Gastroesophageal sphincter (tissue), 4 donors: Measurements from ENCODE around the gene MYOT. TPM values are rescaled to one million over a fixed set of nuclear protein-coding genes. Genes with fewer than 3 reads are reported as not detected.
A peak's percentile ranks its signal among the peaks of the same experiment; 100 is the strongest.

Source experiments
- ATAC-seq: fragments of 150-250 bp; one replicate; pipeline ENCODE4 v1.9.1; 2016; ENCODE audit warnings: mild to moderate bottlenecking, moderate library complexity
- H3K27ac ChIP-seq, 4 donors: fragments of 200-600 bp; sonication (generic) in 3 of 4; 1 replicate in 3 of 4; 2 replicates in 1 of 4; pipeline ENCODE4 v1.5.1; 2016 to 2019
- H3K27me3 ChIP-seq: fragments of 200-600 bp; sonication (generic); one replicate; pipeline ENCODE4 v1.5.1; 2019
- H3K36me3 ChIP-seq, 2 donors: fragments of 200-600 bp; sonication (generic); one replicate each; pipeline ENCODE4 v1.5.1; 2019; ENCODE audit warnings: control low read depth in 1 of 2
- H3K4me1 ChIP-seq, 3 donors: fragments of 200-600 bp; sonication (generic); 1 replicate in 2 of 3; 2 replicates in 1 of 3; pipeline ENCODE4 v1.5.1; 2016 to 2019; ENCODE audit warnings: control low read depth in 2 of 3
- H3K4me3 ChIP-seq, 2 donors: fragments of 200-600 bp; sonication (generic); one replicate each; pipeline ENCODE4 v1.5.1; 2019; ENCODE audit warnings: mild to moderate bottlenecking in 1 of 2, moderate library complexity in 1 of 2
- H3K9me3 ChIP-seq, 3 donors: fragments of 200-600 bp; sonication (generic); one replicate each; pipeline ENCODE4 v1.5.1; 2017 to 2019; ENCODE audit warnings: control low read depth in 2 of 3
- EP300 ChIP-seq: sonication (generic); formaldehyde crosslinking; IDR thresholded peaks from one replicate; pipeline ENCODE4 v1.6.1; 2017; ENCODE audit warnings: antibody characterized with exemption, mild to moderate bottlenecking
- POLR2A ChIP-seq, 2 donors: fragments of 450-650 bp; IDR thresholded peaks; one replicate each; pipeline ENCODE4 v1.6.1; 2017; ENCODE audit warnings: antibody characterized with exemption in 2 of 2, mild to moderate bottlenecking in 2 of 2, moderate library complexity in 1 of 2
- POLR2AphosphoS5 ChIP-seq: sonication (generic); formaldehyde crosslinking; IDR thresholded peaks from one replicate; pipeline ENCODE4 v1.6.1; 2017; ENCODE audit warnings: antibody characterized with exemption
- WGBS, 2 donors: methylation state at CpG; one replicate each; pipeline ENCODE4 v1.1.5; 2018; ENCODE audit warnings: low coverage in 1 of 2; 5-methylcytosine and 5-hydroxymethylcytosine counted together
- total RNA-seq, 4 donors: library from RNA; depleted of rRNA; stranded (reverse); fragments of >200 nt; gene quantifications; one replicate each; pipeline ENCODE4 v1.1.0, GENCODE V29; 2016
- TF ChIP-seq, protein P1 (sequence below), 4 experiments: fragments of 200-600 bp in 2 of 4; fragments of 450-650 bp in 2 of 4; sonication (generic) in 1 of 4; IDR thresholded peaks; one replicate each; pipeline ENCODE4 v1.5.1; 2017 to 2019; ENCODE audit warnings: antibody characterized with exemption in 4 of 4, mild to moderate bottlenecking in 2 of 4, moderate library complexity in 2 of 4

MYOT gene
- total RNA-seq, 4 donors from 2014 or later, result 16.6 to 38.9 (median 32.8) TPM

DNA sequence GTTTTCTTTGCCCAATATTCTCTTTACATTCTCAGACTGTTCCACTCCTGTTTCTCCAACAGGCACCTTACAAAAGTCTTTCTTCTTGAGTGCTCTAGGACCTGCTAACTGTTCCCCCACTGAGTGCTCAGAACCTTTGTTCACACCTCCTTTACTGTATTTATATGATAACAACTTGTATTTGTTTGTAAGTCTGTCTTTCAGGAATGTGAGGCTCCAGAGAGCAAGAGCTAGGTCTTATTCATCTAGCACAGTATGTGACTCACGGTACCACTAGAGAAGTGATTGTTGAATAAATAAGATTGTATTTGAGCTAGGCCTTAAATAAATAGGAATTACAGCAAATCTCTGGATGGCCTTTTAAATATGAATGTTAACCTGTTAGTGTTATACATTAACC is 42.5 kb upstream of the MYOT start:
- Histone ChIP-seq H3K27ac (no peak overlapping the region), H3K36me3 (no peaks in the 10 kb centered on the region), H3K4me1 (peaks cover 0 to 5% (median 4%) of the 10 kb centered on the region in 3 donors), H3K27me3 (no peaks in the 10 kb centered on the region), H3K4me3 (no peak overlapping the region), H3K9me3 (peaks cover 0 to 5% (median 0%) of the 10 kb centered on the region in 3 donors)
- ATAC-seq, result no peak
- TF ChIP-seq POLR2A (IDR thresholded peaks at IDR 0.05) (no peak), POLR2AphosphoS5 (no peak), EP300 (no peak)
- TF ChIP-seq, protein P1, sequence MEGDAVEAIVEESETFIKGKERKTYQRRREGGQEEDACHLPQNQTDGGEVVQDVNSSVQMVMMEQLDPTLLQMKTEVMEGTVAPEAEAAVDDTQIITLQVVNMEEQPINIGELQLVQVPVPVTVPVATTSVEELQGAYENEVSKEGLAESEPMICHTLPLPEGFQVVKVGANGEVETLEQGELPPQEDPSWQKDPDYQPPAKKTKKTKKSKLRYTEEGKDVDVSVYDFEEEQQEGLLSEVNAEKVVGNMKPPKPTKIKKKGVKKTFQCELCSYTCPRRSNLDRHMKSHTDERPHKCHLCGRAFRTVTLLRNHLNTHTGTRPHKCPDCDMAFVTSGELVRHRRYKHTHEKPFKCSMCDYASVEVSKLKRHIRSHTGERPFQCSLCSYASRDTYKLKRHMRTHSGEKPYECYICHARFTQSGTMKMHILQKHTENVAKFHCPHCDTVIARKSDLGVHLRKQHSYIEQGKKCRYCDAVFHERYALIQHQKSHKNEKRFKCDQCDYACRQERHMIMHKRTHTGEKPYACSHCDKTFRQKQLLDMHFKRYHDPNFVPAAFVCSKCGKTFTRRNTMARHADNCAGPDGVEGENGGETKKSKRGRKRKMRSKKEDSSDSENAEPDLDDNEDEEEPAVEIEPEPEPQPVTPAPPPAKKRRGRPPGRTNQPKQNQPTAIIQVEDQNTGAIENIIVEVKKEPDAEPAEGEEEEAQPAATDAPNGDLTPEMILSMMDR (IDR thresholded peaks at IDR 0.05), result no peak
- 45 to 86% methylated on average over 1 of the region's 1 CpG for WGBS, 2 donors

DNA sequence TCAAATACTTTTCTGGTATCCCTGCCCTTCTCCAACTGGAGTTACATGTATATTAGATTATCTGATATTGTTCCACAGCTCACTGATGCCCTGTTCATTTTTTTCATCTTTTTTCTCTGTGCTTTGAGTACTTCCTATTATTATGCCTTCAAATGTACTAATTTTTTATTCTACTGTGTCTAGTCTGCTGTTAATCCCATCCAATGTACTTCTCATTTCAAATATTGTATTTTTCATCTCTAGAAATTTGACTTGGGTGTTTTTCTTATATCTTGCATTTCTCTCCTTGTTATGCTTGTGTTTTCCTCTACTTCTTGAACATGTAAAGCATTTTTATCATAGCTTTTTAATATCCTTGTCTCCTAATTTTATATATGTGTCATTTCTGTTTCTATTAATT is 41.6 kb upstream of the MYOT start:
- Histone ChIP-seq H3K27me3 (no peaks in the 10 kb centered on the region), H3K36me3 (no peaks in the 10 kb centered on the region), H3K9me3 (peaks cover 0 to 5% (median 0%) of the 10 kb centered on the region in 3 donors), H3K27ac (no peak overlapping the region), H3K4me3 (no peak overlapping the region), H3K4me1 (peaks cover 0 to 11% (median 7%) of the 10 kb centered on the region in 3 donors)
- ATAC-seq, result no peak
- TF ChIP-seq, protein P1 (IDR thresholded peaks at IDR 0.05), result no peak
- TF ChIP-seq POLR2A (IDR thresholded peaks at IDR 0.05) (no peak), EP300 (no peak), POLR2AphosphoS5 (no peak)

DNA sequence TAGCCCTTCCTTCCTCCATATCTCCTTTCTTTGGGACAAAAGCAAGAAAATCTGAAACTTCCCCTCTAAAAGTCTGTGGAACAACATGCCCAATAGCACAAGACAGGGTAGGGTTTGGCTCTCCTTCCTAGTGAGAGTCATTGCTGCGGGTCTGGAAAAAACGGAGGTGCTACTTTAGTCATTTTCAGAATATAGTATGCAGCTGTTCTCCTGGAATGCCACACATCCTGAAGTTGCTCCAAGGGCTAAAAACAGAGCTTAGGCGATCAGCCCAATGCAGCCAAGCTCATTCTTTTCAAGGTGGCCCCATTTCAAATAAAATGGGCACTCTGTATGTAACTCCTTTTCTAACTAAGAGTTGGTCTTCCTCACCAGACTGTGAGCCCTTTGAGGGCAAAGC is 39.5 kb upstream of the MYOT start:
- no peaks in the 10 kb centered on the region for H3K27me3 ChIP-seq
- ATAC-seq, result no peak
- TF ChIP-seq POLR2AphosphoS5 (no peak), EP300 (no peak), POLR2A (IDR thresholded peaks at IDR 0.05) (no peak)
- TF ChIP-seq, protein P1 (IDR thresholded peaks at IDR 0.05), result no peak
- H3K36me3 ChIP-seq, result no peaks in the 10 kb centered on the region
- no peak overlapping the region for H3K4me3 ChIP-seq
- peak overlapping the region in 3 of 4 donors; percentile 24 to 59 (median 29) for H3K27ac ChIP-seq
- peaks cover 0 to 5% (median 0%) of the 10 kb centered on the region in 3 donors for H3K9me3 ChIP-seq
- peaks cover 0 to 28% (median 14%) of the 10 kb centered on the region in 3 donors for H3K4me1 ChIP-seq
- WGBS, 2 donors, result 10 to 23% methylated on average over 1 to 2 of the region's 3 CpGs

DNA sequence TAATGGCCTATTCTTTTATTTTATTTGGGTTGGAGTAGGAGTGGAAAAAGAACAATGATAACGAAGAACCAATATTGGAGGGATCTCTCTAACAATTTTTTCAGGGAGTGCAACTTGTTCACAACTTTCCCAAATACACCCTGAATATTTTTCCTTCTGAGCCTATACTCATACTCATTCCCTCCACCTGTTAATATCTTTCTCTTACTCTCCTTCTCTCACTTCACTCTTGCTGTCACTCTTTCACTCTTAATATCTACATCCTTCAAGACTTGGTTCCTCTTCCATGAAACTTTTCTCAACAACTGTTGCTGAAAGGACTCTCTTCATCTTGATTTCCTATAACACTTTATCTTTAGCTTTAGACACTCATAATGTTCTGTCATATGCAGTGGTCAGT is 39.0 kb upstream of the MYOT start:
- 89 to 100% methylated on average over 1 of the region's 1 CpG for WGBS, 2 donors
- peak overlapping the region in 3 of 4 donors; percentile 24 to 59 (median 29) for H3K27ac ChIP-seq
- no peaks in the 10 kb centered on the region for H3K36me3 ChIP-seq

DNA sequence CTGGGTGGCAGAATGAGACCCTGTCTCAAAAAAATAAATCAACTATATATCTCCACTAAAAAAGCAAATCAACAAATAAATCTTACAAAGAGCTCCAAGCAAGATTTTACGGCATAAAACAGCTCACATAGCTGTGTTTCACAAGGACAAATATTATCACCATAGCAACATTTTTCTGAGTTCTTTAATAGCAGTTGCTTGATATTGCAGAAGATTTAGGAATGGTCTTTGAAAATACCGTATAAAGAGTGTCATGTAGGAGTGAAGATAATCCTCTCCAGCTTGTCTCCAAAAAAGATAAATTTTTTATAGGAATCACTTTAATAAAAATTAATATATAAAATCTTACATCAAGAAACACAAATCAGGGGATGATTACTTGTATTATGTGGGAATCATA is 36.6 kb upstream of the MYOT start:
- Histone ChIP-seq H3K36me3 (no peaks in the 10 kb centered on the region), H3K9me3 (peaks cover 0 to under 1% (median 0%) of the 10 kb centered on the region in 3 donors), H3K27me3 (no peaks in the 10 kb centered on the region), H3K4me3 (no peak overlapping the region), H3K27ac (peak overlapping the region in 3 of 4 donors; percentile 56 to 81 (median 79)), H3K4me1 (peaks cover 0 to 57% (median 14%) of the 10 kb centered on the region in 3 donors)
- 22 to 45% methylated on average over 1 to 2 of the region's 2 CpGs for WGBS, 2 donors
- TF ChIP-seq EP300, result no peak
- TF ChIP-seq POLR2A (IDR thresholded peaks at IDR 0.05), result no peak
- TF ChIP-seq, protein P1 (IDR thresholded peaks at IDR 0.05), result no peak
- no peak for ATAC-seq

More for the DNA sequence above, 39.0 kb upstream of the MYOT start:
- H3K4me3 ChIP-seq, result no peak overlapping the region
- no peak for ATAC-seq
- H3K4me1 ChIP-seq, result peaks cover 0 to 33% (median 14%) of the 10 kb centered on the region in 3 donors
- TF ChIP-seq EP300, result no peak
- TF ChIP-seq, protein P1 (IDR thresholded peaks at IDR 0.05), result no peak
- TF ChIP-seq POLR2A (IDR thresholded peaks at IDR 0.05), result no peak
- TF ChIP-seq POLR2AphosphoS5, result no peak
- peaks cover 0 to 5% (median 0%) of the 10 kb centered on the region in 3 donors for H3K9me3 ChIP-seq
- no peaks in the 10 kb centered on the region for H3K27me3 ChIP-seq
